WTC11 (cell line): ENCODE data around the gene NFIX. TPM values are rescaled to one million over a fixed set of nuclear protein-coding genes. Genes with fewer than 3 reads are reported as not detected.

ENCODE experiments used
- ATAC-seq: fragments of 200-7000 bp; cut with Tn5 transposase; 2 replicates; pipeline ENCODE4 v1.10.0; 2021; ENCODE audit warnings: mild to moderate bottlenecking, moderate library complexity
- CTCF ChIA-PET: fragments of 300-600 bp; sonication (Branson Sonifier 250); formaldehyde crosslinking; loops from one replicate; lab custom pipeline; 2021; ENCODE audit warnings: antibody characterized with exemption; lab: Charles Lee
- POLR2A ChIA-PET: fragments of 350-600 bp; sonication (Branson Sonifier 250); formaldehyde crosslinking; loops from one replicate; lab custom pipeline; 2021; ENCODE audit warnings: antibody characterized with exemption; lab: Charles Lee
- DNase-seq: peaks from one replicate; pipeline ENCODE4 v3.0.0; 2021; ENCODE audit warnings: low spot score
- H3K27ac Mint-ChIP-seq: 2 replicates; pipeline ENCODE4 v1.8.0; 2021; ENCODE audit warnings: mixed read lengths
- H3K27me3 Mint-ChIP-seq: 2 replicates; pipeline ENCODE4 v1.8.0; 2021; ENCODE audit warnings: low read depth, mild to moderate bottlenecking, moderate library complexity, mixed read lengths
- H3K36me3 Mint-ChIP-seq: 2 replicates; pipeline ENCODE4 v1.8.0; 2021; ENCODE audit warnings: mixed read lengths
- H3K4me1 Mint-ChIP-seq: 2 replicates; pipeline ENCODE4 v1.8.0; 2022; ENCODE audit warnings: mixed read lengths
- H3K4me3 Mint-ChIP-seq: 2 replicates; pipeline ENCODE4 v1.8.0; 2021; ENCODE audit warnings: mild to moderate bottlenecking, moderate library complexity, mixed read lengths
- H3K9me3 Mint-ChIP-seq: 2 replicates; pipeline ENCODE4 v1.8.0; 2021; ENCODE audit warnings: mixed read lengths
- AR ChIP-seq: fragments of 250-450 bp; sonication (Bioruptor Pico); IDR thresholded peaks from 2 replicates; pipeline ENCODE4 v1.9.0; 2021; ENCODE audit warnings: mild to moderate bottlenecking
- CREM ChIP-seq: sonication (generic); formaldehyde crosslinking; IDR thresholded peaks from 2 replicates; pipeline ENCODE4 v1.8.1; 2022; ENCODE audit warnings: mild to moderate bottlenecking, missing genetic modification reagents, moderate library complexity
- ELF4 ChIP-seq: sonication (generic); formaldehyde crosslinking; IDR thresholded peaks from 2 replicates; pipeline ENCODE4 v1.8.1; 2022; ENCODE audit warnings: low read depth, mild to moderate bottlenecking, moderate library complexity, missing genetic modification reagents
- EMX1 ChIP-seq: fragments of 250-450 bp; sonication (Bioruptor Pico); IDR thresholded peaks from 2 replicates; pipeline ENCODE4 v1.8.0; 2021; ENCODE audit warnings: mild to moderate bottlenecking
- ETV6 ChIP-seq: sonication (generic); formaldehyde crosslinking; IDR thresholded peaks from 2 replicates; pipeline ENCODE4 v1.8.1; 2022; ENCODE audit warnings: mild to moderate bottlenecking, missing genetic modification reagents
- FOXP1 ChIP-seq: sonication (generic); formaldehyde crosslinking; IDR thresholded peaks from 2 replicates; pipeline ENCODE4 v1.8.0; 2022; ENCODE audit warnings: missing genetic modification reagents, mild to moderate bottlenecking, moderate library complexity, borderline replicate concordance
- GABPB1 ChIP-seq: sonication (generic); formaldehyde crosslinking; IDR thresholded peaks from 2 replicates; pipeline ENCODE4 v1.8.1; 2023; ENCODE audit warnings: mild to moderate bottlenecking, missing genetic modification reagents
- KAT7 ChIP-seq: sonication (generic); formaldehyde crosslinking; IDR thresholded peaks from 2 replicates; pipeline ENCODE4 v1.8.1; 2023; ENCODE audit warnings: missing genetic modification reagents, mild to moderate bottlenecking, borderline replicate concordance
- MLX ChIP-seq: sonication (generic); formaldehyde crosslinking; IDR thresholded peaks from 2 replicates; pipeline ENCODE4 v1.8.1; 2023; ENCODE audit warnings: mild to moderate bottlenecking, missing genetic modification reagents, moderate library complexity
- NFE2L1 ChIP-seq: sonication (generic); formaldehyde crosslinking; IDR thresholded peaks from 2 replicates; pipeline ENCODE4 v1.8.1; 2023; ENCODE audit warnings: missing genetic modification reagents
- NR1H2 ChIP-seq: sonication (generic); formaldehyde crosslinking; IDR thresholded peaks from 2 replicates; pipeline ENCODE4 v1.9.0; 2021; ENCODE audit warnings: mild to moderate bottlenecking, moderate library complexity, missing genetic modification reagents
- OVOL2 ChIP-seq: fragments of 250-450 bp; sonication (Bioruptor Pico); IDR thresholded peaks from 2 replicates; pipeline ENCODE4 v1.9.0; 2021; ENCODE audit warnings: mild to moderate bottlenecking, borderline replicate concordance
- SOX15 ChIP-seq: fragments of 250-450 bp; sonication (Bioruptor Pico); IDR thresholded peaks from 2 replicates; pipeline ENCODE4 v1.9.0; 2021; ENCODE audit warnings: mild to moderate bottlenecking
- SP1 ChIP-seq: sonication (generic); formaldehyde crosslinking; conservative IDR thresholded peaks from 2 replicates; pipeline ENCODE4 v1.8.1; 2022; ENCODE audit warnings: missing genetic modification reagents
- TCF7 ChIP-seq: sonication (generic); formaldehyde crosslinking; IDR thresholded peaks from 2 replicates; pipeline ENCODE4 v1.8.0; 2022; ENCODE audit warnings: mild to moderate bottlenecking, low read depth, missing genetic modification reagents, moderate library complexity
- TEAD4 ChIP-seq: sonication (generic); formaldehyde crosslinking; IDR thresholded peaks from 2 replicates; pipeline ENCODE4 v1.8.0; 2022; ENCODE audit warnings: mild to moderate bottlenecking, missing genetic modification reagents
- USF1 ChIP-seq: sonication (generic); formaldehyde crosslinking; IDR thresholded peaks from 2 replicates; pipeline ENCODE4 v1.8.0; 2022; ENCODE audit warnings: mild to moderate bottlenecking, missing genetic modification reagents
- ZNF219 ChIP-seq: sonication (generic); formaldehyde crosslinking; IDR thresholded peaks from 2 replicates; pipeline ENCODE4 v1.8.0; 2023; ENCODE audit warnings: missing genetic modification reagents, mild to moderate bottlenecking, borderline replicate concordance
- ZSCAN18 ChIP-seq: fragments of 250-450 bp; sonication (Bioruptor Pico); IDR thresholded peaks from 2 replicates; pipeline ENCODE4 v2.1.2; 2022; ENCODE audit warnings: mild to moderate bottlenecking, moderate library complexity
- total RNA-seq: library from RNA; stranded (reverse); gene quantifications from 3 replicates; pipeline ENCODE4 v1.2.3, GENCODE V29; 2021
- TF ChIP-seq, protein P1 (sequence below): sonication (generic); formaldehyde crosslinking; IDR thresholded peaks from 2 replicates; pipeline ENCODE4 v1.8.0; 2022; ENCODE audit warnings: missing genetic modification reagents
- TF ChIP-seq, protein P2 (sequence below): sonication (generic); formaldehyde crosslinking; IDR thresholded peaks from 2 replicates; pipeline ENCODE4 v1.8.1; 2022; ENCODE audit warnings: missing genetic modification reagents, borderline replicate concordance

The NFIX gene
- total RNA-seq, 1 experiment from 2014 or later: 1.4 TPM

DNA sequence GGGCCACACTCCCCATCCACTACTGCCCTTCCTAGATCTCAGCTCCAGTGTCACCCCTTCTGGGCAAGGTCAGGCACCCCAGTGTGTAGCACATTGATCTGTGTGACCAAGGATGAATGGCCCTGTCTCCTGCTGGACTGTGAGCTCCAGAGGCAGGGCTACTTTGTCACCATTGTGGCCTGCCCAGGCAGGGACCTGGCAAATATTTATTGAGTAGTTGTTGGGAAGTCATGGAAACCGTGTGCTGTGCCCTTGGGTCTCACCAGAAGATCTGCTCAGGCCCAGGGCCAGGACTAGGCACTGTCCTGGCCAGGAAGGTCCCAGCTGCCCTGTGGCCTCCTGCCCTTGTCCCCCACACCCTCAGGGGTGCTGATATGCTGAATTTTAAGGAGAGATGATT lies 133.3 kb downstream of the NFIX start:
- Mint-ChIP-seq H3K4me3 (no peak overlapping the region), H3K27ac (peak overlapping the region; percentile 85), H3K36me3 (peaks cover 3% of the 10 kb centered on the region; the same call in 1 of the 2 replicates), H3K27me3 (no peaks in the 10 kb centered on the region), H3K4me1 (peaks cover 4% of the 10 kb centered on the region), H3K9me3 (no peaks in the 10 kb centered on the region)
- ATAC-seq (no peak), DNase-seq (no peak)
- TF ChIP-seq CREM (CRISPR knock-in tag): no peak
- POLR2A ChIA-PET: no interaction called here
- CTCF ChIA-PET: interaction anchor here (0.5 to 2.5 kb wide), 4 partner anchors 9 to 151 kb away, joined by 3 to 8 read pairs (median 3); no protein-coding TSS in a partner anchor

DNA sequence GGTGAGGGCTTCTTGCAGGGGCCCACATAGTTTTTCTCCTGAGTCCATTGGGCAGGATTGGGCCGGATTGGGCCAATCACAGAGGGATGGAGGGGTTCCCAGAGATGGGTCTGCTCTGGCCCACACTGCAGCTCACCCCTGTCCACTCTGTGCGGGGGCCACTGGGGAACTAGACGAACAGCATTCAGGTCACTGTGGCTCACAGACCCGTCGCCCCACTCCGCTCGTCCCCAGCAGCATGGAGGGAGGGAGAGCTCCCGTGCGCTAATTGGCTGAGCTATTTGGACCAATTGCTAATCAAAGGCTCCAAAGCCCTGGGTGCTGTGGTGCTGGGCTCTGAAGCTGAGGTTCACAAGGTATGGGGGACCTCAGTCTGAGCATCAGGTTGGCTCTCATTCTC lies 134.1 kb downstream of the NFIX start:
- no peak overlapping the region for H3K4me3 Mint-ChIP-seq
- no peaks in the 10 kb centered on the region for H3K4me1 Mint-ChIP-seq
- no peak overlapping the region for H3K27ac Mint-ChIP-seq
- peaks cover 5% of the 10 kb centered on the region for H3K36me3 Mint-ChIP-seq
- POLR2A ChIA-PET: no interaction called here
- no peaks in the 10 kb centered on the region for H3K9me3 Mint-ChIP-seq
- TF ChIP-seq SP1: no peak
- no peak for TF ChIP-seq SOX15 (CRISPR knock-in tag)
- no peak for TF ChIP-seq NFE2L1 (CRISPR knock-in tag)
- no peak for TF ChIP-seq FOXP1 (CRISPR knock-in tag)
- no peak for TF ChIP-seq OVOL2 (CRISPR knock-in tag)
- TF ChIP-seq KAT7 (CRISPR knock-in tag): no peak
- no peak for TF ChIP-seq NR1H2 (CRISPR knock-in tag)
- TF ChIP-seq MLX (CRISPR knock-in tag): no peak
- no peak for TF ChIP-seq TCF7 (CRISPR knock-in tag)
- TF ChIP-seq ZNF219: no peak
- no peak for TF ChIP-seq GABPB1 (CRISPR knock-in tag)
- no peak for TF ChIP-seq TEAD4 (CRISPR knock-in tag)
- TF ChIP-seq ETV6 (CRISPR knock-in tag): no peak
- TF ChIP-seq, protein P1, sequence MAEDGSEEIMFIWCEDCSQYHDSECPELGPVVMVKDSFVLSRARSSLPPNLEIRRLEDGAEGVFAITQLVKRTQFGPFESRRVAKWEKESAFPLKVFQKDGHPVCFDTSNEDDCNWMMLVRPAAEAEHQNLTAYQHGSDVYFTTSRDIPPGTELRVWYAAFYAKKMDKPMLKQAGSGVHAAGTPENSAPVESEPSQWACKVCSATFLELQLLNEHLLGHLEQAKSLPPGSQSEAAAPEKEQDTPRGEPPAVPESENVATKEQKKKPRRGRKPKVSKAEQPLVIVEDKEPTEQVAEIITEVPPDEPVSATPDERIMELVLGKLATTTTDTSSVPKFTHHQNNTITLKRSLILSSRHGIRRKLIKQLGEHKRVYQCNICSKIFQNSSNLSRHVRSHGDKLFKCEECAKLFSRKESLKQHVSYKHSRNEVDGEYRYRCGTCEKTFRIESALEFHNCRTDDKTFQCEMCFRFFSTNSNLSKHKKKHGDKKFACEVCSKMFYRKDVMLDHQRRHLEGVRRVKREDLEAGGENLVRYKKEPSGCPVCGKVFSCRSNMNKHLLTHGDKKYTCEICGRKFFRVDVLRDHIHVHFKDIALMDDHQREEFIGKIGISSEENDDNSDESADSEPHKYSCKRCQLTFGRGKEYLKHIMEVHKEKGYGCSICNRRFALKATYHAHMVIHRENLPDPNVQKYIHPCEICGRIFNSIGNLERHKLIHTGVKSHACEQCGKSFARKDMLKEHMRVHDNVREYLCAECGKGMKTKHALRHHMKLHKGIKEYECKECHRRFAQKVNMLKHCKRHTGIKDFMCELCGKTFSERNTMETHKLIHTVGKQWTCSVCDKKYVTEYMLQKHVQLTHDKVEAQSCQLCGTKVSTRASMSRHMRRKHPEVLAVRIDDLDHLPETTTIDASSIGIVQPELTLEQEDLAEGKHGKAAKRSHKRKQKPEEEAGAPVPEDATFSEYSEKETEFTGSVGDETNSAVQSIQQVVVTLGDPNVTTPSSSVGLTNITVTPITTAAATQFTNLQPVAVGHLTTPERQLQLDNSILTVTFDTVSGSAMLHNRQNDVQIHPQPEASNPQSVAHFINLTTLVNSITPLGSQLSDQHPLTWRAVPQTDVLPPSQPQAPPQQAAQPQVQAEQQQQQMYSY (CRISPR knock-in tag): no peak
- TF ChIP-seq USF1: no peak
- H3K27me3 Mint-ChIP-seq: no peaks in the 10 kb centered on the region
- DNase-seq (no peak), ATAC-seq (no peak)
- CTCF ChIA-PET: interaction anchor here (0.5 to 2.5 kb wide), 5 partner anchors 10 to 152 kb away, joined by 3 to 8 read pairs (median 3); no protein-coding TSS in a partner anchor

- CTCF ChIA-PET: interaction anchor here (1.0 kb wide), 1 partner anchor 71 kb away, joined by 3 read pairs; no protein-coding TSS in a partner anchor
- DNase-seq (no peak), ATAC-seq (no peak)
- H3K27me3 Mint-ChIP-seq: no peaks in the 10 kb centered on the region
- no peak overlapping the region for H3K4me3 Mint-ChIP-seq
- no peaks in the 10 kb centered on the region for H3K4me1 Mint-ChIP-seq
- POLR2A ChIA-PET: no interaction called here
- no peak overlapping the region for H3K27ac Mint-ChIP-seq
- no peaks in the 10 kb centered on the region for H3K9me3 Mint-ChIP-seq
- H3K36me3 Mint-ChIP-seq: peaks cover 15% of the 10 kb centered on the region
- TF ChIP-seq AR (CRISPR knock-in tag): peak; percentile 32; the same call in 1 of the 2 replicates
- TF ChIP-seq, protein P2, sequence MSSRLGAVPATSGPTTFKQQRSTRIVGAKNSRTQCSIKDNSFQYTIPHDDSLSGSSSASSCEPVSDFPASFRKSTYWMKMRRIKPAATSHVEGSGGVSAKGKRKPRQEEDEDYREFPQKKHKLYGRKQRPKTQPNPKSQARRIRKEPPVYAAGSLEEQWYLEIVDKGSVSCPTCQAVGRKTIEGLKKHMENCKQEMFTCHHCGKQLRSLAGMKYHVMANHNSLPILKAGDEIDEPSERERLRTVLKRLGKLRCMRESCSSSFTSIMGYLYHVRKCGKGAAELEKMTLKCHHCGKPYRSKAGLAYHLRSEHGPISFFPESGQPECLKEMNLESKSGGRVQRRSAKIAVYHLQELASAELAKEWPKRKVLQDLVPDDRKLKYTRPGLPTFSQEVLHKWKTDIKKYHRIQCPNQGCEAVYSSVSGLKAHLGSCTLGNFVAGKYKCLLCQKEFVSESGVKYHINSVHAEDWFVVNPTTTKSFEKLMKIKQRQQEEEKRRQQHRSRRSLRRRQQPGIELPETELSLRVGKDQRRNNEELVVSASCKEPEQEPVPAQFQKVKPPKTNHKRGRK (CRISPR knock-in tag): no peak
- no peak for TF ChIP-seq ZSCAN18 (CRISPR knock-in tag)
- TF ChIP-seq EMX1 (CRISPR knock-in tag): no peak
- TF ChIP-seq MLX (CRISPR knock-in tag): no peak
- no peak for TF ChIP-seq ELF4 (CRISPR knock-in tag)
Measured at GRCh38 chr19:13130886-13131490, 135.7 kb downstream of the NFIX start.
